Measurements from ENCODE around the gene NUDT16L1.

- TF ChIP-seq POLR2AphosphoS5 (IDR thresholded peaks at IDR 0.05; ENCODE audit: borderline replicate concordance, low read depth, low read length) (no peak), EZH2 (IDR thresholded peaks at IDR 0.05) (no peak), FOXP2 (optimal IDR thresholded peaks at IDR 0.05; ENCODE audit: control extremely low read depth, extremely low read length, insufficient read depth) (no peak)
Observed at GRCh38 chr16:4676831-4677230, 16.5 kb upstream of the NUDT16L1 start.
